ENCODE measurements around the gene XPO5. TPM values are rescaled to one million over a fixed set of nuclear protein-coding genes. Genes with fewer than 3 reads are reported as not detected.

XPO5 gene
- total RNA-seq, 2 experiments from 2014 or later = 58.5 to 74.9 TPM

DNA sequence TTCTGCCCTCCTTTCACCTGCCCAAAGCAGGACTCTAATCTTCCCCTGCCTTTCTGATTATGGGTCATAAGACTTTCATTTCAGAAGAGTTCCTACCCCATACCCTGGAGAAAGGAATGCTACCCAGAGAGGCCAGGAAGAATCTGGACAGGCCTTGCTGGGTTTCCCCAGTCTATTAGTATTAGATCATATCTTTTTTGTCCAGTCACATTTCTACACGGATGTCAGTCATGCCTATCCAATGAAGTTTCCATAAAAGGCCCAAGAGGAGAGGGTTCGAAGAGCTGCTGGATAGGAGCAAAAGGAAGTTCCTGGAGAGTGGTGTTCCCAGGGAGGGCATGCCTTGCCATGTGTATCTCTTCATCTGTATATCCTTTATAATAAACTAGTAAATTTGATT lies 3.3 kb upstream of the XPO5 start:
- Histone ChIP-seq H4K20me1 (ENCODE audit: insufficient read depth, low read length) (peaks cover 10% of the 10 kb centered on the region), H3K4me2 (ENCODE audit: low read length) (peak overlapping the region; percentile 74), H3K4me1 (ENCODE audit: insufficient read depth, low read length, poor library complexity, severe bottlenecking) (peaks cover 23% of the 10 kb centered on the region), H3K9me2 (ENCODE audit: insufficient read depth, low read length) (no peaks in the 10 kb centered on the region), H3K79me2 (ENCODE audit: insufficient read depth, low read depth, low read length) (peaks cover 69% of the 10 kb centered on the region), H3K36me3 (ENCODE audit: insufficient read depth, low read length) (peaks cover 51% of the 10 kb centered on the region), H2AFZ (ENCODE audit: low read length) (no peak overlapping the region), H3K27ac (ENCODE audit: low read depth, low read length, poor library complexity, severe bottlenecking) (peak overlapping the region; percentile 92), H3K9me3 (ENCODE audit: low read length) (no peaks in the 10 kb centered on the region), H3K4me3 (ENCODE audit: low read depth, low read length, poor library complexity, severe bottlenecking) (peak overlapping the region; percentile 99)
- no peak for TF ChIP-seq EZH2phosphoT487 (IDR thresholded peaks at IDR 0.05; ENCODE audit: borderline replicate concordance, low read depth, low read length)
- TF ChIP-seq, protein P1, sequence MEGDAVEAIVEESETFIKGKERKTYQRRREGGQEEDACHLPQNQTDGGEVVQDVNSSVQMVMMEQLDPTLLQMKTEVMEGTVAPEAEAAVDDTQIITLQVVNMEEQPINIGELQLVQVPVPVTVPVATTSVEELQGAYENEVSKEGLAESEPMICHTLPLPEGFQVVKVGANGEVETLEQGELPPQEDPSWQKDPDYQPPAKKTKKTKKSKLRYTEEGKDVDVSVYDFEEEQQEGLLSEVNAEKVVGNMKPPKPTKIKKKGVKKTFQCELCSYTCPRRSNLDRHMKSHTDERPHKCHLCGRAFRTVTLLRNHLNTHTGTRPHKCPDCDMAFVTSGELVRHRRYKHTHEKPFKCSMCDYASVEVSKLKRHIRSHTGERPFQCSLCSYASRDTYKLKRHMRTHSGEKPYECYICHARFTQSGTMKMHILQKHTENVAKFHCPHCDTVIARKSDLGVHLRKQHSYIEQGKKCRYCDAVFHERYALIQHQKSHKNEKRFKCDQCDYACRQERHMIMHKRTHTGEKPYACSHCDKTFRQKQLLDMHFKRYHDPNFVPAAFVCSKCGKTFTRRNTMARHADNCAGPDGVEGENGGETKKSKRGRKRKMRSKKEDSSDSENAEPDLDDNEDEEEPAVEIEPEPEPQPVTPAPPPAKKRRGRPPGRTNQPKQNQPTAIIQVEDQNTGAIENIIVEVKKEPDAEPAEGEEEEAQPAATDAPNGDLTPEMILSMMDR (conservative IDR thresholded peaks at IDR 0.05; ENCODE audit: low read length) = no peak
- CTCF ChIA-PET (ENCODE audit: unreplicated experiment) = no interaction called here
- no peak for DNase-seq (ENCODE audit: low spot score)
- BruUV-seq (replicated peaks) = no TSS peak
- intact Hi-C loops (cut with micrococcal nuclease; ENCODE audit: unreplicated experiment) = no loop called here
- POLR2A ChIA-PET = interaction anchor here (0.5 to 1.7 kb wide), 4 partner anchors 28 to 224 kb away, joined by 3 to 4 read pairs (median 3); partner anchors contain the start of gene GTPBP2

DNA sequence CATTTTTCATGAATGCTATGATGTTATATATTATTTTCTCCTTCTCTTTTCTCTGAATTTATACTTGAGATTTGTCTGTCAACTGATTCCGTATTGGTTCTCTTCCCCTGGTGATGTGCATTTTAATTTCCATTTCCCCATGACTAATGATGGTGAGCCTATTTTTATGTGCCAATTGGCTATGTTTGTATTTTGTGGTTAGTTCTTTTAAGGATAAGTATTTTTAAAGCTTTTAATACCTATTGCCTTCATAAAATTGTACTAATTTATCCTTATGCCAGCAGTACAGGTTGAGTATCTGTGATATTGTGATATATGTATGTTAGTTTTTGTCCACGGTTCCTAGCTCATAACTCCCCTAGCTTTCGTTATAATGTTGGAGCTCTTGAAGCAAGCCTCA lies 2.9 kb upstream of the XPO5 start:
- peak overlapping the region; percentile 99 for H3K4me3 ChIP-seq (ENCODE audit: low read depth, low read length, poor library complexity, severe bottlenecking)
- peak overlapping the region; percentile 74 for H3K4me2 ChIP-seq (ENCODE audit: low read length)
- H3K9me3 ChIP-seq (ENCODE audit: low read length) = no peaks in the 10 kb centered on the region
- H4K20me1 ChIP-seq (ENCODE audit: insufficient read depth, low read length) = peaks cover 9% of the 10 kb centered on the region
- intact Hi-C loops (cut with micrococcal nuclease; ENCODE audit: unreplicated experiment) = no loop called here
- H3K36me3 ChIP-seq (ENCODE audit: insufficient read depth, low read length) = peaks cover 46% of the 10 kb centered on the region
- no TSS peak for BruUV-seq (replicated peaks)
- H3K9me2 ChIP-seq (ENCODE audit: insufficient read depth, low read length) = no peaks in the 10 kb centered on the region
- H3K79me2 ChIP-seq (ENCODE audit: insufficient read depth, low read depth, low read length) = peaks cover 74% of the 10 kb centered on the region
- H2AFZ ChIP-seq (ENCODE audit: low read length) = no peak overlapping the region
- DNase-seq (ENCODE audit: low spot score) = no peak
- no peak for TF ChIP-seq EZH2phosphoT487 (IDR thresholded peaks at IDR 0.05; ENCODE audit: borderline replicate concordance, low read depth, low read length)
- TF ChIP-seq, protein P1 (conservative IDR thresholded peaks at IDR 0.05; ENCODE audit: low read length) = no peak
- ChIA-PET POLR2A (interaction anchor here (0.5 to 1.7 kb wide), 4 partner anchors 27 to 224 kb away, joined by 3 to 4 read pairs (median 3); partner anchors contain the start of gene GTPBP2), CTCF (ENCODE audit: unreplicated experiment) (no interaction called here)
- peaks cover 23% of the 10 kb centered on the region for H3K4me1 ChIP-seq (ENCODE audit: insufficient read depth, low read length, poor library complexity, severe bottlenecking)
- peak overlapping the region; percentile 92 for H3K27ac ChIP-seq (ENCODE audit: low read depth, low read length, poor library complexity, severe bottlenecking)

DNA sequence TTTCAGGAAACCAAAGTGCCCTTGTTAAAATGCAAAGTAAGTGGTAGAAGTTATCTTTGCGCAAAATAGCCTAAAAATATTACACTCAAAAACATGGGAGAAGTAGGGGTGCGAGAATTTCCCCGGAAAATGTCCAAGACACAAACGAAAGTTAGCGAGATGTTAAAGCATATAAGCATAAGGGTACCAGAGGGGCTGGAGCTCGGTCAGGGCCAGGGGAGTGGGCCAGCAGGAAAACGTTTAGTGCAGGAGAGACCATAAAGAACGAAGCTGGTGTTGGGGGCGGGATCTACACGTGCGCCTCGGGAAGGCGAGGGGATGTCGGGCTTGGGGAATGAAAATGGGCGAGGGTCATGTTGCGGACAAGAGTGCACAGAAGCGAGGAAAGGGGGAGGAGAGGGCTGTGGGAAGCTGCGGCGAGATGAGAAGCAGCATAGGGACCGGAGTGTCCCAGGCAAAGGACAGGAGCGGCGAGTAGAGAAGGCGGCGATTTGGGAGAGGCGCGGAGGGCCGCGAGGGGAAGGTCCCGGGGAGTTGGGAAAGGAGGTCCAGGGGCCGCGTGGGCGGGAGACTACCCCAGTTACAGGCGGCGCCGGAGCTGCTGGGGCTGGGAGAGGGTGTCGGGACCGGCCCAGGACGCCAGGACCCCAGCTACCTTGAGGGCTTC lies 600 bp downstream of the XPO5 start:
- BruUV-seq (replicated peaks) = no TSS peak

More for the DNA sequence above, 600 bp downstream of the XPO5 start:
- TF ChIP-seq EZH2phosphoT487 (IDR thresholded peaks at IDR 0.05; ENCODE audit: borderline replicate concordance, low read depth, low read length) = no peak
- TF ChIP-seq, protein P1 (conservative IDR thresholded peaks at IDR 0.05; ENCODE audit: low read length) = no peak
- POLR2A ChIA-PET = interaction anchor here (0.6 to 1.8 kb wide), 6 partner anchors 11 to 835 kb away, joined by 3 to 7 read pairs (median 4); no protein-coding TSS in a partner anchor
- Histone ChIP-seq H3K4me2 (ENCODE audit: low read length) (peak overlapping the region; percentile 87), H3K36me3 (ENCODE audit: insufficient read depth, low read length) (peaks cover 58% of the 10 kb centered on the region), H3K9me3 (ENCODE audit: low read length) (no peaks in the 10 kb centered on the region), H2AFZ (ENCODE audit: low read length) (peak overlapping the region; percentile 56), H3K27ac (ENCODE audit: low read depth, low read length, poor library complexity, severe bottlenecking) (peak overlapping the region; percentile 50), H3K9me2 (ENCODE audit: insufficient read depth, low read length) (no peaks in the 10 kb centered on the region), H3K4me3 (ENCODE audit: low read depth, low read length, poor library complexity, severe bottlenecking) (peak overlapping the region; percentile 99), H3K4me1 (ENCODE audit: insufficient read depth, low read length, poor library complexity, severe bottlenecking) (peaks cover 23% of the 10 kb centered on the region), H3K79me2 (ENCODE audit: insufficient read depth, low read depth, low read length) (peaks cover 69% of the 10 kb centered on the region), H4K20me1 (ENCODE audit: insufficient read depth, low read length) (peaks cover 9% of the 10 kb centered on the region)
- CTCF ChIA-PET (ENCODE audit: unreplicated experiment) = no interaction called here
- intact Hi-C loops (cut with micrococcal nuclease; ENCODE audit: unreplicated experiment) = no loop called here
- peak; percentile 20 for DNase-seq (ENCODE audit: low spot score)

Data from OCI-LY7 (cell line).